ENCODE data around the gene MMRN1. TPM values are rescaled to one million over a fixed set of nuclear protein-coding genes. Genes with fewer than 3 reads are reported as not detected.
"Not testable (repeated sequence)": the region's sequence is repeated elsewhere in the genome, so short reads cannot be mapped to it uniquely, and the experiment has no call there.

Gene MMRN1
- total RNA-seq, 2 donors from 2014 or later = 0.70 to 6.5 TPM

- no peak overlapping the region for H3K4me3 Mint-ChIP-seq
- H3K4me1 Mint-ChIP-seq = peaks cover 10% of the 10 kb centered on the region
- H3K27ac Mint-ChIP-seq = no peak overlapping the region
- no peaks in the 10 kb centered on the region for H3K36me3 Mint-ChIP-seq (ENCODE audit: low read depth)
- peaks cover under 1% of the 10 kb centered on the region for H3K27me3 Mint-ChIP-seq
- DNase-seq (no peak), ATAC-seq (no peak)
- H3K9me3 ChIP-seq (ENCODE audit: control insufficient read depth, low read length, poor library complexity, severe bottlenecking) = no peaks in the 10 kb centered on the region
These were observed 3.7 kb downstream of the MMRN1 start for GRCh38 chr4:89898304-89898716.

GRCh38 chr4:89899152-89899551 lies 4.5 kb downstream of the MMRN1 start:
- H3K4me3 Mint-ChIP-seq = no peak overlapping the region
- no peak for DNase-seq
- H3K4me1 Mint-ChIP-seq = peaks cover 10% of the 10 kb centered on the region
- ATAC-seq = no peak
- H3K9me3 ChIP-seq (ENCODE audit: control insufficient read depth, low read length, poor library complexity, severe bottlenecking) = no peaks in the 10 kb centered on the region
- H3K27me3 Mint-ChIP-seq = no peaks in the 10 kb centered on the region
- no peaks in the 10 kb centered on the region for H3K36me3 Mint-ChIP-seq (ENCODE audit: low read depth)
- H3K27ac Mint-ChIP-seq = no peak overlapping the region

- ATAC-seq = no peak
These were observed 5.2 kb downstream of the MMRN1 start for GRCh38 chr4:89899854-89900253.

GRCh38 chr4:89901808-89902431 lies 7.3 kb downstream of the MMRN1 start:
- not testable (repeated sequence) for H3K27me3 Mint-ChIP-seq; H3K9me3 ChIP-seq (ENCODE audit: control insufficient read depth, low read length, poor library complexity, severe bottlenecking); H3K27ac Mint-ChIP-seq; H3K4me3 Mint-ChIP-seq; H3K36me3 Mint-ChIP-seq (ENCODE audit: low read depth); H3K4me1 Mint-ChIP-seq
- DNase-seq (peak in 1 of 3 donors; percentile 47), ATAC-seq (peak; percentile 91)

More at GRCh38 chr4:89899854-89900253, 5.2 kb downstream of the MMRN1 start:
- H3K36me3 Mint-ChIP-seq (ENCODE audit: low read depth) = no peaks in the 10 kb centered on the region
- DNase-seq = no peak
- peaks cover 6% of the 10 kb centered on the region for H3K4me1 Mint-ChIP-seq
- no peak overlapping the region for H3K27ac Mint-ChIP-seq
- H3K27me3 Mint-ChIP-seq = no peaks in the 10 kb centered on the region
- H3K4me3 Mint-ChIP-seq = no peak overlapping the region
- no peaks in the 10 kb centered on the region for H3K9me3 ChIP-seq (ENCODE audit: control insufficient read depth, low read length, poor library complexity, severe bottlenecking)

- no peak for DNase-seq
- no peaks in the 10 kb centered on the region for H3K9me3 ChIP-seq (ENCODE audit: control insufficient read depth, low read length, poor library complexity, severe bottlenecking)
- no peak overlapping the region for H3K27ac Mint-ChIP-seq
- H3K36me3 Mint-ChIP-seq (ENCODE audit: low read depth) = no peaks in the 10 kb centered on the region
- no peak for ATAC-seq
- no peaks in the 10 kb centered on the region for H3K4me1 Mint-ChIP-seq
- no peaks in the 10 kb centered on the region for H3K27me3 Mint-ChIP-seq
- no peak overlapping the region for H3K4me3 Mint-ChIP-seq
These were observed 9.9 kb downstream of the MMRN1 start for GRCh38 chr4:89904524-89904923.

GRCh38 chr4:89906316-89906715 lies 11.7 kb downstream of the MMRN1 start:
- ATAC-seq = no peak
- Mint-ChIP-seq H3K4me3 (no peak overlapping the region), H3K36me3 (ENCODE audit: low read depth) (no peaks in the 10 kb centered on the region), H3K27me3 (no peaks in the 10 kb centered on the region), H3K27ac (no peak overlapping the region), H3K4me1 (no peaks in the 10 kb centered on the region)
- DNase-seq = no peak
- no peaks in the 10 kb centered on the region for H3K9me3 ChIP-seq (ENCODE audit: control insufficient read depth, low read length, poor library complexity, severe bottlenecking)

- ATAC-seq (no peak), DNase-seq (no peak)
- H3K4me3 Mint-ChIP-seq = no peak overlapping the region
- no peaks in the 10 kb centered on the region for H3K9me3 ChIP-seq (ENCODE audit: control insufficient read depth, low read length, poor library complexity, severe bottlenecking)
- no peaks in the 10 kb centered on the region for H3K36me3 Mint-ChIP-seq (ENCODE audit: low read depth)
- no peak overlapping the region for H3K27ac Mint-ChIP-seq
- no peaks in the 10 kb centered on the region for H3K4me1 Mint-ChIP-seq
- no peaks in the 10 kb centered on the region for H3K27me3 Mint-ChIP-seq
These were observed 12.3 kb downstream of the MMRN1 start for GRCh38 chr4:89906777-89907521.

- Mint-ChIP-seq H3K4me3 (no peak overlapping the region), H3K36me3 (ENCODE audit: low read depth) (no peaks in the 10 kb centered on the region), H3K27me3 (no peaks in the 10 kb centered on the region), H3K4me1 (no peaks in the 10 kb centered on the region), H3K27ac (no peak overlapping the region)
- H3K9me3 ChIP-seq (ENCODE audit: control insufficient read depth, low read length, poor library complexity, severe bottlenecking) = no peaks in the 10 kb centered on the region
- ATAC-seq (no peak), DNase-seq (no peak)
These were observed 15.2 kb downstream of the MMRN1 start for GRCh38 chr4:89909889-89910288.

- H3K27me3 Mint-ChIP-seq = no peaks in the 10 kb centered on the region
- no peak overlapping the region for H3K27ac Mint-ChIP-seq
- no peaks in the 10 kb centered on the region for H3K4me1 Mint-ChIP-seq
- H3K9me3 ChIP-seq (ENCODE audit: control insufficient read depth, low read length, poor library complexity, severe bottlenecking) = no peaks in the 10 kb centered on the region
- H3K36me3 Mint-ChIP-seq (ENCODE audit: low read depth) = no peaks in the 10 kb centered on the region
- DNase-seq (no peak), ATAC-seq (no peak)
- no peak overlapping the region for H3K4me3 Mint-ChIP-seq
These were observed 19.0 kb downstream of the MMRN1 start for GRCh38 chr4:89913623-89914022.

GRCh38 chr4:89914609-89915550 lies 20.2 kb downstream of the MMRN1 start:
- H3K27ac Mint-ChIP-seq = no peak overlapping the region
- H3K4me3 Mint-ChIP-seq = no peak overlapping the region
- no peaks in the 10 kb centered on the region for H3K9me3 ChIP-seq (ENCODE audit: control insufficient read depth, low read length, poor library complexity, severe bottlenecking)
- H3K4me1 Mint-ChIP-seq = no peaks in the 10 kb centered on the region
- H3K27me3 Mint-ChIP-seq = no peaks in the 10 kb centered on the region
- DNase-seq (no peak), ATAC-seq (no peak)
- H3K36me3 Mint-ChIP-seq (ENCODE audit: low read depth) = no peaks in the 10 kb centered on the region

GRCh38 chr4:89915937-89916336 lies 21.3 kb downstream of the MMRN1 start:
- H3K4me1 Mint-ChIP-seq = no peaks in the 10 kb centered on the region
- no peaks in the 10 kb centered on the region for H3K27me3 Mint-ChIP-seq
- no peaks in the 10 kb centered on the region for H3K9me3 ChIP-seq (ENCODE audit: control insufficient read depth, low read length, poor library complexity, severe bottlenecking)
- H3K27ac Mint-ChIP-seq = no peak overlapping the region
- H3K36me3 Mint-ChIP-seq (ENCODE audit: low read depth) = no peaks in the 10 kb centered on the region
- no peak for DNase-seq
- ATAC-seq = no peak
- H3K4me3 Mint-ChIP-seq = no peak overlapping the region

- H3K27me3 Mint-ChIP-seq = peaks cover 12% of the 10 kb centered on the region
- H3K4me3 Mint-ChIP-seq = no peak overlapping the region
- ATAC-seq = no peak
- H3K27ac Mint-ChIP-seq = no peak overlapping the region
- H3K9me3 ChIP-seq (ENCODE audit: control insufficient read depth, low read length, poor library complexity, severe bottlenecking) = no peaks in the 10 kb centered on the region
- no peaks in the 10 kb centered on the region for H3K4me1 Mint-ChIP-seq
- peaks cover 2% of the 10 kb centered on the region for H3K36me3 Mint-ChIP-seq (ENCODE audit: low read depth)
- DNase-seq = no peak
These were observed 28.3 kb downstream of the MMRN1 start for GRCh38 chr4:89922848-89923416.

GRCh38 chr4:89928838-89929237 lies 34.2 kb downstream of the MMRN1 start:
- peaks cover 6% of the 10 kb centered on the region for H3K36me3 Mint-ChIP-seq (ENCODE audit: low read depth)
- peaks cover 4% of the 10 kb centered on the region for H3K27me3 Mint-ChIP-seq
- ATAC-seq (no peak), DNase-seq (no peak)
- H3K9me3 ChIP-seq (ENCODE audit: control insufficient read depth, low read length, poor library complexity, severe bottlenecking) = no peaks in the 10 kb centered on the region
- H3K4me1 Mint-ChIP-seq = peaks cover 4% of the 10 kb centered on the region
- H3K4me3 Mint-ChIP-seq = no peak overlapping the region
- peak overlapping the region; percentile 53 for H3K27ac Mint-ChIP-seq
